Thymus (tissue), 2 donors: ENCODE measurements around the gene ZNF708. TPM values are rescaled to one million over a fixed set of nuclear protein-coding genes. Genes with fewer than 3 reads are reported as not detected.

Source experiments
- polyA plus RNA-seq: library from polyadenylated mRNA; stranded (reverse); fragments of 200-250 nt; gene quantifications from one replicate; pipeline ENCODE4 v1.2.3, GENCODE V29; 2013
- total RNA-seq: library from RNA; stranded (reverse); fragments of 120-200 nt; gene quantifications from one replicate; pipeline ENCODE4 v1.2.4, GENCODE V29; 2013
- donor health status: healthy.

The ZNF708 gene
- total and polyA plus RNA-seq, 2 donors: 11.6 to 14.4 TPM

Other genes with a start within 250 kb of the ZNF708 start
- 14.6 TPM for gene ZNF714, start 247.2 kb downstream of the ZNF708 start, total RNA-seq
- 5.0 TPM for gene ZNF714, start 247.2 kb downstream of the ZNF708 start, polyA plus RNA-seq
- 16.4 TPM for gene ZNF431, start 187.4 kb downstream of the ZNF708 start, total RNA-seq
- gene ZNF431, start 187.4 kb downstream of the ZNF708 start, polyA plus RNA-seq: 18.6 TPM
- gene ZNF738, start 29.6 kb upstream of the ZNF708 start, total RNA-seq: 16.1 TPM
- 7.3 TPM for gene ZNF738, start 29.6 kb upstream of the ZNF708 start, polyA plus RNA-seq
- 18.7 TPM for gene ZNF493, start 67.7 kb upstream of the ZNF708 start, total RNA-seq
- gene ZNF493, start 67.7 kb upstream of the ZNF708 start, polyA plus RNA-seq: 18.0 TPM
- gene ZNF429, start 176.2 kb upstream of the ZNF708 start, total RNA-seq: 10.7 TPM
- 11.2 TPM for gene ZNF429, start 176.2 kb upstream of the ZNF708 start, polyA plus RNA-seq